ENCODE data around the gene IGFBP7. TPM values are rescaled to one million over a fixed set of nuclear protein-coding genes. Genes with fewer than 3 reads are reported as not detected.

IGFBP7 gene
- total and polyA plus RNA-seq, 4 donors, result 60.5 to 216 (median 205) TPM

DNA sequence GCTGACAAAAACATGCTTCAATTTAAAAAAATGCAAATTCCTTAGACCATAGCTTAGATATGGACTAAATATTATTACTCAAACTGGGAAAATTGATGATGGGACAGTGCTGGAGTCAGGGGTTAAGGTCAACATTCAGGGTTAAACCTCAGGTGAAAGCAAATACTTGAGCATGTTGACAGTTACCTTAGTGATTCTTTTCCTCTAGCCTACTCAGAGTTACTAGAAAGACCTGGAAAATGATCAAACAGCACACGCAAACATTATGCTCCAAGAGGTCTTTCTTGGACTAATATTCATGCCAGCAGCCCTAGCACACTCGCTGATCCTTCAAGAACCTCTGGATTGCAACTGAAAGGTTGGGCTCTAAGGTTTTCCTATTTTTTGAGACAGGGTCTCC is 10.8 kb downstream of the IGFBP7 start (continued):
- TF ChIP-seq, protein P1, sequence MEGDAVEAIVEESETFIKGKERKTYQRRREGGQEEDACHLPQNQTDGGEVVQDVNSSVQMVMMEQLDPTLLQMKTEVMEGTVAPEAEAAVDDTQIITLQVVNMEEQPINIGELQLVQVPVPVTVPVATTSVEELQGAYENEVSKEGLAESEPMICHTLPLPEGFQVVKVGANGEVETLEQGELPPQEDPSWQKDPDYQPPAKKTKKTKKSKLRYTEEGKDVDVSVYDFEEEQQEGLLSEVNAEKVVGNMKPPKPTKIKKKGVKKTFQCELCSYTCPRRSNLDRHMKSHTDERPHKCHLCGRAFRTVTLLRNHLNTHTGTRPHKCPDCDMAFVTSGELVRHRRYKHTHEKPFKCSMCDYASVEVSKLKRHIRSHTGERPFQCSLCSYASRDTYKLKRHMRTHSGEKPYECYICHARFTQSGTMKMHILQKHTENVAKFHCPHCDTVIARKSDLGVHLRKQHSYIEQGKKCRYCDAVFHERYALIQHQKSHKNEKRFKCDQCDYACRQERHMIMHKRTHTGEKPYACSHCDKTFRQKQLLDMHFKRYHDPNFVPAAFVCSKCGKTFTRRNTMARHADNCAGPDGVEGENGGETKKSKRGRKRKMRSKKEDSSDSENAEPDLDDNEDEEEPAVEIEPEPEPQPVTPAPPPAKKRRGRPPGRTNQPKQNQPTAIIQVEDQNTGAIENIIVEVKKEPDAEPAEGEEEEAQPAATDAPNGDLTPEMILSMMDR (IDR thresholded peaks at IDR 0.05; ENCODE audit: low read depth, low read length, missing input control), result no peak
- TF ChIP-seq, protein P2, sequence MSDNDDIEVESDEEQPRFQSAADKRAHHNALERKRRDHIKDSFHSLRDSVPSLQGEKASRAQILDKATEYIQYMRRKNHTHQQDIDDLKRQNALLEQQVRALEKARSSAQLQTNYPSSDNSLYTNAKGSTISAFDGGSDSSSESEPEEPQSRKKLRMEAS (IDR thresholded peaks at IDR 0.05), result no peak
- no peak for TF ChIP-seq RXRA (IDR thresholded peaks at IDR 0.05)

DNA sequence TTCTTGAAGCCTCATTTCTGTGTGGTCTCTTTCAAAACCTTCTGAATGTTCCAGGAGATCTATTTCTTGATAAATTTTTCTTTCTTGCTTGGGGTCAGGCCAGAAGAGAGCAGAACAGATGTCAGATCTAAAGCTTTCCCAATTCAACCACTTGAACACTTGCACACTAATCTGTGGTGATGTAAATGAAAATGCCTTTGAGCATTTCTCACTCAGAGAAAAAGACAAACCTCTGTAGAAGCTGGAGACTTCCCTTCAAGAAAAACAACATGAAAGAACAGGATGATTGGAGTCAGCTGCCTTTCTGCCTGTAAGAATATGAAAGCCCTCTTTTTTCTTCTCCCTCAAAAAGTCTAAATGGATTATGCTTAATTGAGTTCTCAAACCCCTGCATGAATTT is 11.2 kb downstream of the IGFBP7 start:
- TF ChIP-seq GABPA (IDR thresholded peaks at IDR 0.05 in 1 of 2, conservative IDR thresholded peaks at IDR 0.05 in 1 of 2), result no peak
- no peak for TF ChIP-seq FOXA2 (IDR thresholded peaks at IDR 0.05)
- TF ChIP-seq RAD21 (IDR thresholded peaks at IDR 0.05), result no peak
- no peak for TF ChIP-seq YY1 (IDR thresholded peaks at IDR 0.05)
- TF ChIP-seq TAF1 (conservative IDR thresholded peaks at IDR 0.05), result no peak
- TF ChIP-seq, protein P3, sequence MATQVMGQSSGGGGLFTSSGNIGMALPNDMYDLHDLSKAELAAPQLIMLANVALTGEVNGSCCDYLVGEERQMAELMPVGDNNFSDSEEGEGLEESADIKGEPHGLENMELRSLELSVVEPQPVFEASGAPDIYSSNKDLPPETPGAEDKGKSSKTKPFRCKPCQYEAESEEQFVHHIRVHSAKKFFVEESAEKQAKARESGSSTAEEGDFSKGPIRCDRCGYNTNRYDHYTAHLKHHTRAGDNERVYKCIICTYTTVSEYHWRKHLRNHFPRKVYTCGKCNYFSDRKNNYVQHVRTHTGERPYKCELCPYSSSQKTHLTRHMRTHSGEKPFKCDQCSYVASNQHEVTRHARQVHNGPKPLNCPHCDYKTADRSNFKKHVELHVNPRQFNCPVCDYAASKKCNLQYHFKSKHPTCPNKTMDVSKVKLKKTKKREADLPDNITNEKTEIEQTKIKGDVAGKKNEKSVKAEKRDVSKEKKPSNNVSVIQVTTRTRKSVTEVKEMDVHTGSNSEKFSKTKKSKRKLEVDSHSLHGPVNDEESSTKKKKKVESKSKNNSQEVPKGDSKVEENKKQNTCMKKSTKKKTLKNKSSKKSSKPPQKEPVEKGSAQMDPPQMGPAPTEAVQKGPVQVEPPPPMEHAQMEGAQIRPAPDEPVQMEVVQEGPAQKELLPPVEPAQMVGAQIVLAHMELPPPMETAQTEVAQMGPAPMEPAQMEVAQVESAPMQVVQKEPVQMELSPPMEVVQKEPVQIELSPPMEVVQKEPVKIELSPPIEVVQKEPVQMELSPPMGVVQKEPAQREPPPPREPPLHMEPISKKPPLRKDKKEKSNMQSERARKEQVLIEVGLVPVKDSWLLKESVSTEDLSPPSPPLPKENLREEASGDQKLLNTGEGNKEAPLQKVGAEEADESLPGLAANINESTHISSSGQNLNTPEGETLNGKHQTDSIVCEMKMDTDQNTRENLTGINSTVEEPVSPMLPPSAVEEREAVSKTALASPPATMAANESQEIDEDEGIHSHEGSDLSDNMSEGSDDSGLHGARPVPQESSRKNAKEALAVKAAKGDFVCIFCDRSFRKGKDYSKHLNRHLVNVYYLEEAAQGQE (IDR thresholded peaks at IDR 0.05), result no peak
- TF ChIP-seq NR2F2 (IDR thresholded peaks at IDR 0.05), result no peak
- TF ChIP-seq HNF4G (IDR thresholded peaks at IDR 0.05), result no peak
- TF ChIP-seq RXRA (IDR thresholded peaks at IDR 0.05), result no peak
- TF ChIP-seq HNF4A (conservative IDR thresholded peaks at IDR 0.05), result no peak
- no peak for TF ChIP-seq FOXA1 (IDR thresholded peaks at IDR 0.05)
- TF ChIP-seq, protein P4, sequence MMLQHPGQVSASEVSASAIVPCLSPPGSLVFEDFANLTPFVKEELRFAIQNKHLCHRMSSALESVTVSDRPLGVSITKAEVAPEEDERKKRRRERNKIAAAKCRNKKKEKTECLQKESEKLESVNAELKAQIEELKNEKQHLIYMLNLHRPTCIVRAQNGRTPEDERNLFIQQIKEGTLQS (IDR thresholded peaks at IDR 0.05), result no peak
- TF ChIP-seq, protein P2 (IDR thresholded peaks at IDR 0.05), result no peak
- H3K27ac ChIP-seq (ENCODE audit: low read depth in 1 of 2, low read length in 2 of 2), result no peak overlapping the region
- H3K36me3 ChIP-seq (ENCODE audit: control insufficient read depth in 4 of 4, insufficient read depth in 3 of 4, low read depth in 1 of 4, low read length in 3 of 4), result no peaks in the 10 kb centered on the region
- no peaks in the 10 kb centered on the region for H3K9me3 ChIP-seq (ENCODE audit: control insufficient read depth in 4 of 4, low read length in 3 of 4)
- no peaks in the 10 kb centered on the region for H3K27me3 ChIP-seq (ENCODE audit: control insufficient read depth in 4 of 4, insufficient read depth in 4 of 4, low read length in 3 of 4)
- DNase-seq (ENCODE audit: low spot score), result no peak
- H3K4me3 ChIP-seq (ENCODE audit: low read depth in 1 of 3, low read length in 3 of 3), result no peak overlapping the region
- H3K9ac ChIP-seq (ENCODE audit: low read depth in 1 of 2, low read length in 2 of 2), result no peak overlapping the region
- no peaks in the 10 kb centered on the region for H3K4me1 ChIP-seq (ENCODE audit: control insufficient read depth in 4 of 4, insufficient read depth in 4 of 4, low read length in 3 of 4)

DNA sequence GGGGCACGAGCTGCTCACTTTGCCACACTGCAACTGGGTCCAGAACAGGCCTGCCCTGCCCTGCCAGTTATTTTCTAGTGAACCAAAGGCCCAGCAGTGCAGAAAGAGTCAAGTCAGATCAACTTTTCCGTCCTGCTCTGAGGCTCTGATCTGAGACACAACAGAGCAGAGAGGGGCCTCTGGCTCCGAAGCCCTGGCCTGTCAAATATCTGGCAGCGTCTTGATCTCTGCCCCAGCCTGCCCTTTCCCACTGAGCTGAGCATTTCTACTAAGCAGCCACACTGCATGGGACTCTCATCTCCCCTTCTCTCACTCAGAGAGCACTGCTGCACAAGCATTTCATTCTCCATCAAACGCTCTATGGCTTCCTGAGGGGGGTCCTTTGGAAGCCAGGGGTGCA is 11.8 kb downstream of the IGFBP7 start:
- Histone ChIP-seq H3K9ac (ENCODE audit: low read depth in 1 of 2, low read length in 2 of 2) (no peak overlapping the region), H3K4me1 (ENCODE audit: control insufficient read depth in 4 of 4, insufficient read depth in 4 of 4, low read length in 3 of 4) (no peaks in the 10 kb centered on the region)

More for the DNA sequence above, 11.8 kb downstream of the IGFBP7 start:
- Histone ChIP-seq H3K9me3 (ENCODE audit: control insufficient read depth in 4 of 4, low read length in 3 of 4) (no peaks in the 10 kb centered on the region), H3K27me3 (ENCODE audit: control insufficient read depth in 4 of 4, insufficient read depth in 4 of 4, low read length in 3 of 4) (no peaks in the 10 kb centered on the region), H3K27ac (ENCODE audit: low read depth in 1 of 2, low read length in 2 of 2) (no peak overlapping the region), H3K36me3 (ENCODE audit: control insufficient read depth in 4 of 4, insufficient read depth in 3 of 4, low read depth in 1 of 4, low read length in 3 of 4) (no peaks in the 10 kb centered on the region), H3K4me3 (ENCODE audit: low read depth in 1 of 3, low read length in 3 of 3) (no peak overlapping the region)
- TF ChIP-seq SP1 (IDR thresholded peaks at IDR 0.05) (no peak), FOXA2 (IDR thresholded peaks at IDR 0.05) (no peak), NR2F2 (IDR thresholded peaks at IDR 0.05) (peak; percentile 51)
- no peak for DNase-seq (ENCODE audit: low spot score)
- 70% methylated on average over 5 of the region's 5 CpGs for WGBS

All from liver (tissue), 9 donors.